BJ (cell line): ENCODE measurements around the gene GOLPH3L. TPM values are rescaled to one million over a fixed set of nuclear protein-coding genes. Genes with fewer than 3 reads are reported as not detected.
"Not testable (repeated sequence)": the region's sequence is repeated elsewhere in the genome, so short reads cannot be mapped to it uniquely, and the experiment has no call there.

ENCODE experiments used
- CTCF ChIA-PET: fragments of 350-600 bp; formaldehyde crosslinking; extraction: SDS; loops from one replicate; lab custom pipeline; 2021; ENCODE audit warnings: antibody characterized with exemption, inconsistent platforms; lab: Yijun Ruan, JAX
- POLR2A ChIA-PET: fragments of 300-600 bp; sonication (Branson Sonifier 250); formaldehyde crosslinking; extraction: SDS; loops from one replicate; lab custom pipeline; 2021; ENCODE audit warnings: antibody characterized with exemption; lab: Charles Lee
- DNase-seq: peaks from one replicate; pipeline ENCODE4 v3.0.0-alpha.2; 2011; ENCODE audit warnings: low read depth
- H3K27me3 ChIP-seq: 2 replicates; pipeline ENCODE4 v1.6.0; 2011; ENCODE audit warnings: low read length; ENCODE audit not compliant: control insufficient read depth, insufficient read depth
- H3K36me3 ChIP-seq: 2 replicates; pipeline ENCODE4 v1.5.1; 2011; ENCODE audit warnings: low read length; ENCODE audit not compliant: control insufficient read depth, insufficient read depth
- H3K4me3 ChIP-seq: 2 replicates; pipeline ENCODE4 v1.5.1; 2011; ENCODE audit warnings: low read depth, mild to moderate bottlenecking, control low read depth, low read length
- polyA plus RNA-seq: library from polyadenylated mRNA; depleted of rRNA; stranded (reverse); fragments of >200 nt; gene quantifications from 2 replicates; pipeline ENCODE4 v1.2.3, GENCODE V29; 2011
- TF ChIP-seq, protein P1 (sequence below): IDR thresholded peaks from 2 replicates; pipeline ENCODE4 v1.5.1; 2011; ENCODE audit warnings: low read depth, mild to moderate bottlenecking, control low read depth, inconsistent platforms, low read length, moderate library complexity; ENCODE audit not compliant: insufficient read depth

GOLPH3L gene
- polyA plus RNA-seq, 1 experiment, result 14.6 TPM

DNA sequence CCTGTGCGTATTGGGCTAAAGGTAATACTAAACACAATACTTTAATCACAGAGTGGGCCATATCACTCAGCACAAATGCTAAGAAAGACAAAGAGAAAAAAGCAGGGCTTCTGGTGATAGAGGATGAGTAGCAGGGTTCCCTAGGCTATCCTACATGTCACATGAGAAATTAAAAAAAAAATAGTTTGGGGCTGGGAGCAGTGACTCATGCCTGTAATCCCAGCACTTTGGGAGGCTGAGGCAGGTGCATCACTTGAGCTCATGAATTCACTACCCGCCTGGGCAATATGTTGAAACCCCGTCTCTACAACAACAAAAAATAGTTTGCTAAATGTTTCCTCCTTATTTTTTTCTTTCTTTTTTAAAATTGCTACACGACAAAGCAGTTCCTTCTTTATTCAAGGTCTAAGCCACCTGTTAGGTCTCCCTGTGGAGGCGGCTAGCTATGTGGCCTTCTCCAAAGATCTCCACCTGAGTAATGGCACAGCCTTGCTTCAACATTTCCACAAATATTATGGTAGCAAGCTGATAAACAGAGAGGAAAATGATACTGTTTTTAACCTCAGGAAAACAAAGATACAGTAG, 69.0 kb downstream of the GOLPH3L start:
- Histone ChIP-seq H3K4me3 (no peak overlapping the region; the same call in 1 of the 2 replicates), H3K36me3 (peaks cover 3% of the 10 kb centered on the region), H3K27me3 (no peaks in the 10 kb centered on the region)
- no peak for DNase-seq
- POLR2A ChIA-PET, result no interaction called here
- CTCF ChIA-PET, result interaction anchor here (0.9 to 5.8 kb wide), 4 partner anchors 9 to 352 kb away, joined by 3 to 49 read pairs (median 11); no protein-coding TSS in a partner anchor
- TF ChIP-seq, protein P1, sequence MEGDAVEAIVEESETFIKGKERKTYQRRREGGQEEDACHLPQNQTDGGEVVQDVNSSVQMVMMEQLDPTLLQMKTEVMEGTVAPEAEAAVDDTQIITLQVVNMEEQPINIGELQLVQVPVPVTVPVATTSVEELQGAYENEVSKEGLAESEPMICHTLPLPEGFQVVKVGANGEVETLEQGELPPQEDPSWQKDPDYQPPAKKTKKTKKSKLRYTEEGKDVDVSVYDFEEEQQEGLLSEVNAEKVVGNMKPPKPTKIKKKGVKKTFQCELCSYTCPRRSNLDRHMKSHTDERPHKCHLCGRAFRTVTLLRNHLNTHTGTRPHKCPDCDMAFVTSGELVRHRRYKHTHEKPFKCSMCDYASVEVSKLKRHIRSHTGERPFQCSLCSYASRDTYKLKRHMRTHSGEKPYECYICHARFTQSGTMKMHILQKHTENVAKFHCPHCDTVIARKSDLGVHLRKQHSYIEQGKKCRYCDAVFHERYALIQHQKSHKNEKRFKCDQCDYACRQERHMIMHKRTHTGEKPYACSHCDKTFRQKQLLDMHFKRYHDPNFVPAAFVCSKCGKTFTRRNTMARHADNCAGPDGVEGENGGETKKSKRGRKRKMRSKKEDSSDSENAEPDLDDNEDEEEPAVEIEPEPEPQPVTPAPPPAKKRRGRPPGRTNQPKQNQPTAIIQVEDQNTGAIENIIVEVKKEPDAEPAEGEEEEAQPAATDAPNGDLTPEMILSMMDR, result no peak

DNA sequence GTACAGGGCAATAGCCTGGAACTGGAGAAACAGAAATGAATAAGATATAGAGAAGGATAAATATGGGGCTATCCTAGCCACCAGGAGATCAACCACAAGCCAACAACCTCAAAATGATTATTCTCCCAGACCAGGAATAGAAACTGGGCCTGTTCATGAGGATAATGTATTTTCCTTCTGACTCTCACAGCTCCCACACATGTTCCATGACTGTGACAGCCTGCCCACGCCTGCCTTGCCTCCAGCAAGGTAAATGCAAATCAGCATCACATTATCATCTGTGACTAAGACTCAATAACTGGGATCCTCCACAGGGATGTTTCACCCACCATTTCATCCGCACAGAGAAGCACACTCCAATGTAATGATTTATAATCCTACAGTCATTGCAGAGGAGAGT, 70.8 kb downstream of the GOLPH3L start:
- DNase-seq, result no peak
- Histone ChIP-seq H3K27me3 (no peaks in the 10 kb centered on the region), H3K36me3 (peaks cover 3% of the 10 kb centered on the region), H3K4me3 (no peak overlapping the region)
- TF ChIP-seq, protein P1, result no peak
- ChIA-PET CTCF (interaction anchor here (0.6 to 5.8 kb wide), 3 partner anchors 7 to 196 kb away, joined by 4 to 49 read pairs (median 18); no protein-coding TSS in a partner anchor), POLR2A (interaction anchor here (0.6 kb wide), 1 partner anchor 30 kb away, joined by 3 read pairs; no protein-coding TSS in a partner anchor)

DNA sequence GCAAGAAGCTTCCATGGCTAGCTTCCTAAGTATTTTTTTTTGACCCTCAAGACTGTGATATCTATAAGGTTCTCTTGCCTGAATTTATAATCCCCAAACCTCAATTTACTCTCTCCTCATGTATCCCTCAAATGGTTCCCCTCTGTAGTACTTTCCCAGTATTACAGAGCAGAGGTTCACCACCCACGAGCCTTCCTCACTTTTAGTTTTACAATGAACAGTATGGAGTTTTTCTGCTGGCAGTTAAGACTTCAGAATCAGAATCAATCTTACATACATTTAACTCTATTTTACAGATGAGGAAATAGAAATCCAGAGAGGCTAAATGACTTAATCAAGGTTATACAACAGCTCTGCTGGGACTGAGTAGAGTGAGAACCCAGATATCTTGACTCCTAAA, 72.4 kb downstream of the GOLPH3L start:
- POLR2A ChIA-PET, H3K36me3 ChIP-seq, DNase-seq, H3K27me3 ChIP-seq, H3K4me3 ChIP-seq: not testable (repeated sequence)
- CTCF ChIA-PET, result interaction anchor here (1.1 kb wide), 1 partner anchor 64 kb away, joined by 7 read pairs; no protein-coding TSS in a partner anchor

DNA sequence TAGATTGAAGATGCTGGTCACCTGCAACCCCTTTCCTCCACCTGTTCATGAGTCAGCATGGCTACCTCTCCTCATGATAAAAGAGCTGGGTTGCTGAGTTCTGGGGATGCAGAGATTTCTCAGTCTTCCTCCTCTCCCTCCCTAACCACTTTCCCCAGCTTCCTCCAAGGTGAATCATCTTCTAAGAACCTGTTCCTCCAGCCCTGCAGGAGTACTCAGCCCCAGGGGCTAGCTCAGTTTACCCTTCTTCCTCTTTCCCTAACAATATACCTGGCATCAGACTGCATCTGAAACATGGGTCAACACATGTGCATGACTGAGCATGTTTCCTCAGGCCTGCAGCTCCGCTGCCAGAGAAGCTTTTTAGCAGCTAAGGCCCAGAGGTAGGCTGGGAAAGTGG, 72.8 kb downstream of the GOLPH3L start:
- POLR2A ChIA-PET, DNase-seq, H3K36me3 ChIP-seq, H3K27me3 ChIP-seq, H3K4me3 ChIP-seq: not testable (repeated sequence)
- CTCF ChIA-PET, result interaction anchor here (1.1 kb wide), 1 partner anchor 64 kb away, joined by 7 read pairs; no protein-coding TSS in a partner anchor

DNA sequence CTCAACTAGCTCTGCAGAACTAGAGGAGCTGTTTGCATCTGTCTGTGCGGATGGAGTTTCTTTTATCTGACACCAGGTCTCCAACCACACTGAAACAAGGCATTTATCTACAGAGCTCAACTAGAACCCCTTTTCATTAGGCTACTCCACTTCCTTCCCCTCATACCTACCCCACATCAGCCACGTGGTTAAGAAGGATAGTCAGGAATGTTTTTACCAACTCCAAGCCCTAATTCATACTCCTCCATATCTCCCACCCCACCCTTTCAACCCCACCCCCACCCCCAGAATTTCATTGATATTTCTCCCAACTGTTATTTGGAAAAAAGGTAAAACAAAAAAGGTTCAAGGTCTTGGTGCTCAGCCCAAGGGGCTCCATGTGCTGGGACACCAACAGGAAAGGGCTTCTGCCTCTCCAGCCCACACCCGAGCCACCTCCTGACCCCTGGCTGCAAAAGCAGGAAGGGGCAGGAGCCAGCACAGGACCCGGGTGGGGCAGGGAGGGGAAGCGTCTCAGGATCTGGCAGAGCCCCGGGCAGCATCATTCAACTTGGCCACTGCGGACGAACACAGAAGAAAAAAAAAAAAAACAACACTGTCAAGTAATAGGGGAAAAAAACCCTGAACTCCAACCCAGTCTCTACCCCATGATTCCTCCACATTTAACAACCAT, 74.5 kb downstream of the GOLPH3L start:
- DNase-seq, result no peak
- no peaks in the 10 kb centered on the region for H3K27me3 ChIP-seq
- H3K4me3 ChIP-seq, result no peak overlapping the region
- ChIA-PET CTCF (interaction anchor here (0.7 to 6.5 kb wide), 7 partner anchors 16 to 191 kb away, joined by 3 to 121 read pairs (median 6); partner anchors contain the start of gene MCL1), POLR2A (no interaction called here)
- TF ChIP-seq, protein P1, result no peak
- H3K36me3 ChIP-seq, result peaks cover 5% of the 10 kb centered on the region
